GM12878 (cell line): ENCODE data around the gene UNK. TPM values are rescaled to one million over a fixed set of nuclear protein-coding genes. Genes with fewer than 3 reads are reported as not detected.

Experiments
- BACH1 ChIP-seq: fragments of 450-650 bp; IDR thresholded peaks from 2 replicates; pipeline ENCODE4 v1.6.1; 2017; ENCODE audit warnings: mild to moderate bottlenecking, borderline replicate concordance
- BMI1 ChIP-seq: fragments of 450-650 bp; IDR thresholded peaks from 2 replicates; pipeline ENCODE4 v1.6.1; 2016; ENCODE audit warnings: mild to moderate bottlenecking, moderate library complexity, borderline replicate concordance
- BRCA1 ChIP-seq: IDR thresholded peaks from 2 replicates; pipeline ENCODE4 v1.6.1; 2011; ENCODE audit warnings: low read depth, low read length, improper control_type of control experiment
- CBX5 ChIP-seq: sonication (generic); IDR thresholded peaks from 2 replicates; pipeline ENCODE4 v1.6.1; 2016; ENCODE audit warnings: low read depth, moderate library complexity, mild to moderate bottlenecking, inconsistent platforms
- DPF2 ChIP-seq: fragments of 450-650 bp; IDR thresholded peaks from 2 replicates; pipeline ENCODE4 v1.6.1; 2017; ENCODE audit warnings: mild to moderate bottlenecking
- ETV6 ChIP-seq, 2 experiments: fragments of 450-650 bp in 1 of 2; IDR thresholded peaks in 1 of 2; conservative IDR thresholded peaks in 1 of 2; 2 replicates each; pipeline ENCODE4 v1.6.1; 2014; ENCODE audit warnings: antibody characterized with exemption in 1 of 2, borderline replicate concordance in 1 of 2, low read depth in 1 of 2, mild to moderate bottlenecking in 1 of 2, moderate library complexity in 1 of 2
- HDAC2 ChIP-seq: fragments of 200-600 bp; sonication (generic); IDR thresholded peaks from 2 replicates; pipeline ENCODE4 v1.6.1; 2017
- IKZF2 ChIP-seq, 2 experiments: fragments of 450-650 bp; IDR thresholded peaks; 2 replicates each; pipeline ENCODE4 v1.6.1; 2017; ENCODE audit warnings: mild to moderate bottlenecking in 2 of 2, moderate library complexity in 2 of 2
- LARP7 ChIP-seq: fragments of 450-650 bp; IDR thresholded peaks from 2 replicates; pipeline ENCODE4 v1.6.1; 2017; ENCODE audit warnings: mild to moderate bottlenecking
- MEF2B ChIP-seq: fragments of 450-650 bp; IDR thresholded peaks from 2 replicates; pipeline ENCODE4 v1.6.1; 2018; ENCODE audit warnings: mild to moderate bottlenecking, moderate library complexity; ENCODE audit not compliant: partially characterized antibody, poor library complexity, severe bottlenecking
- NFXL1 ChIP-seq: fragments of 450-650 bp; IDR thresholded peaks from 2 replicates; pipeline ENCODE4 v1.6.1; 2017; ENCODE audit warnings: antibody characterized with exemption, mild to moderate bottlenecking, borderline replicate concordance
- NR2F1 ChIP-seq: fragments of 450-650 bp; conservative IDR thresholded peaks from 2 replicates; pipeline ENCODE4 v1.6.1; 2017; ENCODE audit warnings: mild to moderate bottlenecking
- PBX3 ChIP-seq: IDR thresholded peaks from 2 replicates; pipeline ENCODE4 v1.6.1; 2011; ENCODE audit warnings: mild to moderate bottlenecking, low read depth, low read length, moderate library complexity; ENCODE audit not compliant: insufficient replicate concordance
- POU2F2 ChIP-seq: IDR thresholded peaks from 3 replicates; pipeline ENCODE4 v1.6.1; 2011; ENCODE audit warnings: low read depth, mild to moderate bottlenecking, low read length, borderline replicate concordance
- SKIL ChIP-seq: fragments of 450-650 bp; IDR thresholded peaks from 2 replicates; pipeline ENCODE4 v1.6.1; 2017; ENCODE audit warnings: mild to moderate bottlenecking, low read depth, inconsistent platforms; ENCODE audit not compliant: poor library complexity, severe bottlenecking
- SP1 ChIP-seq: IDR thresholded peaks from one replicate; pipeline ENCODE4 v1.6.1; 2011; ENCODE audit warnings: low read depth, low read length
- SPI1 ChIP-seq: IDR thresholded peaks from 2 replicates; pipeline ENCODE4 v1.6.1; 2011; ENCODE audit warnings: low read depth, mild to moderate bottlenecking, low read length, moderate library complexity, borderline replicate concordance; ENCODE audit not compliant: insufficient read depth
- SREBF1 ChIP-seq: IDR thresholded peaks from 2 replicates; pipeline ENCODE4 v1.6.1; 2012; ENCODE audit warnings: mild to moderate bottlenecking, low read length
- TCF7 ChIP-seq: IDR thresholded peaks from 2 replicates; pipeline ENCODE4 v1.6.1; 2014; ENCODE audit warnings: antibody characterized with exemption, borderline replicate concordance
- ZNF207 ChIP-seq: fragments of 450-650 bp; IDR thresholded peaks from 2 replicates; pipeline ENCODE4 v1.6.1; 2014; ENCODE audit warnings: antibody characterized with exemption, mild to moderate bottlenecking, borderline replicate concordance
- ZNF217 ChIP-seq: fragments of 450-650 bp; IDR thresholded peaks from 2 replicates; pipeline ENCODE4 v1.6.1; 2017; ENCODE audit warnings: antibody characterized with exemption, mild to moderate bottlenecking
- polyA plus RNA-seq, 11 experiments: library from polyadenylated mRNA; depleted of rRNA in 4 of 11; unstranded in 6 of 11; stranded (reverse) in 5 of 11; fragments of >200 nt; fragmentation: Nextera tagmentation in 4 of 11; fragmentation: Illumina TruSeq in 1 of 11; extraction: Ambion mirVana in 4 of 11; extraction: Trizol in 1 of 11; gene quantifications; 1 replicate in 1 of 11; 2 replicates in 10 of 11; pipeline versions ENCODE4 v1.2.1 to v1.2.3, GENCODE V29; 2011 to 2016; ENCODE audit warnings: inconsistent platforms in 2 of 11, missing spikeins in 2 of 11, low read depth in 1 of 11
- total RNA-seq, 4 experiments: library from RNA; depleted of rRNA in 3 of 4; stranded (reverse); fragments of >200 nt in 3 of 4; fragmentation: Illumina TruSeq in 1 of 4; extraction: Trizol in 1 of 4; gene quantifications; 2 replicates each; pipeline versions ENCODE4 v1.2.1 to v1.2.3, GENCODE V29; 2013 to 2021
- TF ChIP-seq, protein P1 (sequence below): fragments of 450-650 bp; IDR thresholded peaks from 2 replicates; pipeline ENCODE4 v1.6.1; 2017; ENCODE audit warnings: borderline replicate concordance
- TF ChIP-seq, protein P2 (sequence below): IDR thresholded peaks from 2 replicates; pipeline ENCODE4 v1.6.1; 2012; ENCODE audit warnings: low read depth, low read length, improper control_type of control experiment
- TF ChIP-seq, protein P3 (sequence below): fragments of 450-650 bp; IDR thresholded peaks from 2 replicates; pipeline ENCODE4 v1.6.1; 2017; ENCODE audit warnings: low read depth, mild to moderate bottlenecking, moderate library complexity

UNK gene
- total and polyA plus RNA-seq, 10 of the 15 experiments (the other 5 are each of a cell fraction or from before 2014, with no cell fraction given), result 8.9 to 34.5 (median 27.3) TPM

DNA sequence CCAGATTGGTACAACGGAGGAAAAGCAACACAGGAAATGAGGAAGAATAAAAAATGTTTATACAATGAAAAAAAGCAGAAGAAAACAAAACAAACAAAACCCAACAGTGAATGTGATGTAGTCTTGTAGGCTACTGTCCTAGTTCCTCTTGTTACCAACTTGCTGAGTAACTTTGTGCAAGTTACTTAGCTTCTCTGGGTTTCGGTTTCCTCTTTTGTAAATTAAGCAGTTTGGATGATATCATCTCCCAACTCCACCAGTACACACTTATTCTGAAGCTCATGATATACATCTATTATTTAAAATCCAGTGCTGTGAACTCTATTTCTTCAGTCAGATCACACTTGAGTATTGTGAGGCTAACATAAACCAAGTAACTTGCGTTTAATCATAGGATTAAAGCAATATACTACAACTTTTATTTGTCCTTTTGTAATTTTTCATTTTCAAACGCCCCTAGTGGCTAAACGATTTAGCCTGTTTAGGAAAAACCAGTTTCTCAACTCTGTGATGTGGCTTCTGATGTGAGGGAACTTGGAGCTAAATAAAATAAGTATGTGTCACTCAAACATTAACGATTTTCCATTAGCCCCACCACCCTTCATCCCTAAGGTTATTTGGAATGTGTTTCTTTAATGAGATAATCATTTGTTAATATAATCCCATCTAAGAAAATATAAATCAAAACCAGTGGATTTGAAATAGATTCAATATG, 1.4 kb upstream of the UNK start (continued):
- no peak for TF ChIP-seq CBX5
- TF ChIP-seq ZNF207, result no peak
- no peak for TF ChIP-seq POU2F2
- TF ChIP-seq, protein P1, sequence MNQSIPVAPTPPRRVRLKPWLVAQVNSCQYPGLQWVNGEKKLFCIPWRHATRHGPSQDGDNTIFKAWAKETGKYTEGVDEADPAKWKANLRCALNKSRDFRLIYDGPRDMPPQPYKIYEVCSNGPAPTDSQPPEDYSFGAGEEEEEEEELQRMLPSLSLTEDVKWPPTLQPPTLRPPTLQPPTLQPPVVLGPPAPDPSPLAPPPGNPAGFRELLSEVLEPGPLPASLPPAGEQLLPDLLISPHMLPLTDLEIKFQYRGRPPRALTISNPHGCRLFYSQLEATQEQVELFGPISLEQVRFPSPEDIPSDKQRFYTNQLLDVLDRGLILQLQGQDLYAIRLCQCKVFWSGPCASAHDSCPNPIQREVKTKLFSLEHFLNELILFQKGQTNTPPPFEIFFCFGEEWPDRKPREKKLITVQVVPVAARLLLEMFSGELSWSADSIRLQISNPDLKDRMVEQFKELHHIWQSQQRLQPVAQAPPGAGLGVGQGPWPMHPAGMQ, result no peak
- no peak for TF ChIP-seq LARP7
- 0 out of 2 replicates have a peak, but pooled peaks have one; percentile 43 for TF ChIP-seq DPF2
- no peak for TF ChIP-seq SREBF1
- no peak for TF ChIP-seq BRCA1
- no peak for TF ChIP-seq NR2F1
- no peak for TF ChIP-seq BACH1
- TF ChIP-seq ZNF217, result 0 out of 2 replicates have a peak, but pooled peaks have one; percentile 47
- peak; percentile 24 for TF ChIP-seq MEF2B
- peak; percentile 79; the same call in 1 of the 2 replicates for TF ChIP-seq TCF7
- peak; percentile 87 for TF ChIP-seq SPI1
- TF ChIP-seq BMI1, result no peak
- TF ChIP-seq HDAC2, result no peak
- no peak for TF ChIP-seq SP1
- TF ChIP-seq, protein P2, sequence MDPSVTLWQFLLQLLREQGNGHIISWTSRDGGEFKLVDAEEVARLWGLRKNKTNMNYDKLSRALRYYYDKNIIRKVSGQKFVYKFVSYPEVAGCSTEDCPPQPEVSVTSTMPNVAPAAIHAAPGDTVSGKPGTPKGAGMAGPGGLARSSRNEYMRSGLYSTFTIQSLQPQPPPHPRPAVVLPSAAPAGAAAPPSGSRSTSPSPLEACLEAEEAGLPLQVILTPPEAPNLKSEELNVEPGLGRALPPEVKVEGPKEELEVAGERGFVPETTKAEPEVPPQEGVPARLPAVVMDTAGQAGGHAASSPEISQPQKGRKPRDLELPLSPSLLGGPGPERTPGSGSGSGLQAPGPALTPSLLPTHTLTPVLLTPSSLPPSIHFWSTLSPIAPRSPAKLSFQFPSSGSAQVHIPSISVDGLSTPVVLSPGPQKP, result no peak
- TF ChIP-seq, protein P3, sequence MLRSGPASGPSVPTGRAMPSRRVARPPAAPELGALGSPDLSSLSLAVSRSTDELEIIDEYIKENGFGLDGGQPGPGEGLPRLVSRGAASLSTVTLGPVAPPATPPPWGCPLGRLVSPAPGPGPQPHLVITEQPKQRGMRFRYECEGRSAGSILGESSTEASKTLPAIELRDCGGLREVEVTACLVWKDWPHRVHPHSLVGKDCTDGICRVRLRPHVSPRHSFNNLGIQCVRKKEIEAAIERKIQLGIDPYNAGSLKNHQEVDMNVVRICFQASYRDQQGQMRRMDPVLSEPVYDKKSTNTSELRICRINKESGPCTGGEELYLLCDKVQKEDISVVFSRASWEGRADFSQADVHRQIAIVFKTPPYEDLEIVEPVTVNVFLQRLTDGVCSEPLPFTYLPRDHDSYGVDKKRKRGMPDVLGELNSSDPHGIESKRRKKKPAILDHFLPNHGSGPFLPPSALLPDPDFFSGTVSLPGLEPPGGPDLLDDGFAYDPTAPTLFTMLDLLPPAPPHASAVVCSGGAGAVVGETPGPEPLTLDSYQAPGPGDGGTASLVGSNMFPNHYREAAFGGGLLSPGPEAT, result peak; percentile 23; the same call in 1 of the 2 replicates
- peak in 1 of 2 experiments; percentile 65; a peak in 2 of 4 replicates for TF ChIP-seq ETV6 (conservative IDR thresholded peaks at IDR 0.05 in 1 of 2, IDR thresholded peaks at IDR 0.05 in 1 of 2; ENCODE audit: borderline replicate concordance in 1 of 2, low read depth in 1 of 2)
- peak; percentile 40 to 58; a peak in 2 of 4 replicates for TF ChIP-seq IKZF2 (IDR thresholded peaks at IDR 0.05)
- TF ChIP-seq SKIL, result peak; percentile 67
- peak; percentile 90 for TF ChIP-seq NFXL1
- no peak for TF ChIP-seq PBX3
